Smooth muscle cell of the brain vasculature (primary cell): ENCODE data around the gene SERTAD2.

Source experiments
- DNase-seq: peaks from one replicate; pipeline ENCODE4 v3.0.0-alpha.2; 2012; ENCODE audit warnings: low read depth, low spot score

SERTAD2 gene

DNA sequence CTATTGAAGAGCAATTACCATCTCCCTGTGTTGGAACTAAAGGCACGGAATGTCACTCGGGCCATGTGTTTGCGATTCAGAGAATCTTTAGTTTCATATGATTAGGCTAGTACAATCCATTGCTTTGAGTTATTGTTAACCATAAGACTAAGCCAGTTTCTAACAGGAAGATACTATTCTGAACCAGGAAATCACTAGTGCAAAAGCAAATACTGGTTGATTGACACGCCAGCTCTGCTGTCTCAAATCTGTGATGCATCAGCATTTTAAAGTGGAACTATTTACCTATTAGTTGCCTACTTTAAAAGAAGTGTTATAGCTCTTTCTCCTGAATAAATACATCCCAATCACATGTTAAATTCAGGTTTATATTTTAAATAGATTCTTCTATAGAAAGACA lies 67.7 kb downstream of the SERTAD2 start:
- no peak for DNase-seq

DNA sequence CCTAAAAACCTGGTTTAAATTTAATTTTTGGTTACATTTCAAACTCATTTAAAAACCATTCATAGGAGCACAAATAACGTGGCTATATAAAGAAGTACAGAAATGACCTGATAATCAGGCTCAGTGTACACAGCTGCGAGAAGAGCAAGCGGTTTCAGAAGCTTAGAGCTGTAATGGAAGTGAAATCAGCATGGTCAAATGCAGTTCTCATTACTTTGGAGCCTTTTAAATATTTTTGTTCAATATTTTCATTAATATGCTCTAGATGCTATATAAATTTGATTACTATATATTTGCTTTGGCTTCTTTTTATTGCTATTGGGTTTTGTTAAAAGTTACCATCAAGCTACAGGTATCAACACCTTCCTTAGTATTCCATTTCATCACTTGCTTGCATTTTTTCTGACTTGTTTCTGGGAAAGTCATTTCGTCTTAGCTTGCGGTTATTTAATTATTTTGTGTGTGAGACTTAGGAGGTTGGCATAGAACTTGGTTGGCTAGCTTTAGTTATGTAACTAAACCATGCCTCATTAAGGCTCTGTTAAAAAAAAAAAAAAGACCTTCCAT lies 70.9 kb downstream of the SERTAD2 start:
- DNase-seq: no peak

DNA sequence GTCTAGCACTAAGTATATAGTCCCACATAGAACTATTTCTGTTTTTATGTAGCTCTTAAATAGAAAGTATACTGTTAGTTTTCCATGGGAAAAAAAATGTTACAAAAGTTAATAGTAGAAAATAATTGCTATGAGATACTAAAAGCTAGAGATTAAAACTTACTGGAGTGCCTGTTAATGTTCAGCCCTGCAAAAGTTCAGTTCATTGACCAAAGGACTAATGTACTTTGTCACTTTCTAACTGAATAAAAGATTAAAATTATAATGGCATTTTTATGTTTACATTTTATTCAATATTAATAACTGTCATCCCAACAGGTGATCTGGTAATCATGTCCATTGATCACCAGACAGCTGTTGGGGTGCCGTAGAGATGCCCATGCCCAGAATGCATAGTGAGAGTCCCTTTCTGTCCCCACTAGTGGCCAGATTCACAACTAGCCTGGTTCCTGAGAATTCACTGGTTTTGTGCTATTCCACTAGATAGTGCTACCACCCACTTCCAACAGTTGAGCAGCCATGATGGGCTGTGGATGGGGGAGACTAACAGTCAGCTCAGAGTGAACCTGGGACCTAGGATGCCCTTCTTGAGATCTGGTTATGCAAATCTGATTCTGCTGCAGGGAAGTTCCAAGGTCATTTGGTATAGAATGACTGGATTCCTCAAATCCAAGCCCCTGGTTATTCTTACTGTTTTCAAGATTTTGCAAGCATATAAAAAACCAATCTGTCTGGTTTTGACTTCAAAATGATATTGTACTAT lies 71.8 kb downstream of the SERTAD2 start:
- DNase-seq: no peak
